GM19238 (cell line): ENCODE results near the gene LAPTM4A.
A peak's percentile ranks its signal among the peaks of the same experiment; 100 is the strongest.

Experiments
- DNase-seq: peaks from one replicate; pipeline ENCODE4 v3.0.0; 2011; ENCODE audit warnings: low spot score; ENCODE audit not compliant: insufficient read length

Gene LAPTM4A

DNA sequence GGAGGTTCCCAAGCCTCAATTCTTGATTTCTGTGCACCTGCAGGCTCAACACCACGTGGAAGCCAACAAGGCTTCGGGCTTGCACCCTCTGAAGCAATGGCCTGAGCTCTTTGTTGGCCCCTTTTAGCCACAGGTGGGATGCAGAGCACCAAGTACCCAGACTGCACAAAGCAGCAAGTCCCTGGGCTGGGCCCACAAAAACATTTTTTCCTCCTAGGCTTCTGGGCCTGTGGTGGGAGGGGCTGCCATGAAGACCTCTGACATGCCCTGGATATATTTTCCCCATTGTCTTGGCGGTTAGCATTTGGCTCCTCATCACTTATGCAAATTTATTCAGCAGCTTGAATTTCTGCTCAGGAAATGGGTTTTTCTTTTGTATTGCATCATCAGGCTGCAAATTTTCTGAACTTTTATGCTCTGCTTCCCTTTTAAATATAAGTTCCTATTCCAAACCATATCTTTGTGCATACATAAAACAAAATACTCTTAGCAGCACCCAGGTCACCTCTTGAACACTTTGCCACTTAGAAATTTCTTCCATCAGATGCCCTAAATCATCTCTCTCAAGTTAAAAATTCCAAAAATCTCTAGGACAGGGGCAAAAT, 29.9 kb downstream of the LAPTM4A start:
- no peak for DNase-seq

DNA sequence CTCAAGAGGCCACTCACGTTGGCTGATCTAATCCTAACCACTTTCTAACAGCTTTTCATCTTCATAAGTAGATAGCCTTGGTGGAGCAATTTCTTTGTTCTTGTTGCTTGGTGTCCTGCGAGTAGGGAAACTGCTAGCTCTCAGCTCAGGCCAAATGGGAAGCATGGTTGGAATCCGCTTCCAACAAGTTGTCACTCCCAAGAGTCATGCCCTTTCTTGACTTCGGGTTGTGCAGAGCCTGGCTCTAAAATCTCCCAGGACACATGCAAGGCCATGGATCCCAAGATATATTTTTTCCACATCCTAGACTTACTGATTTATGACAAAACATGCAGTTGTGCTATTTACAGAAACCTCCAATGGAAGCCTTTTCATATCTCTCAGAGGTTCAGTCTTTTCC, 31.7 kb downstream of the LAPTM4A start:
- no peak for DNase-seq

DNA sequence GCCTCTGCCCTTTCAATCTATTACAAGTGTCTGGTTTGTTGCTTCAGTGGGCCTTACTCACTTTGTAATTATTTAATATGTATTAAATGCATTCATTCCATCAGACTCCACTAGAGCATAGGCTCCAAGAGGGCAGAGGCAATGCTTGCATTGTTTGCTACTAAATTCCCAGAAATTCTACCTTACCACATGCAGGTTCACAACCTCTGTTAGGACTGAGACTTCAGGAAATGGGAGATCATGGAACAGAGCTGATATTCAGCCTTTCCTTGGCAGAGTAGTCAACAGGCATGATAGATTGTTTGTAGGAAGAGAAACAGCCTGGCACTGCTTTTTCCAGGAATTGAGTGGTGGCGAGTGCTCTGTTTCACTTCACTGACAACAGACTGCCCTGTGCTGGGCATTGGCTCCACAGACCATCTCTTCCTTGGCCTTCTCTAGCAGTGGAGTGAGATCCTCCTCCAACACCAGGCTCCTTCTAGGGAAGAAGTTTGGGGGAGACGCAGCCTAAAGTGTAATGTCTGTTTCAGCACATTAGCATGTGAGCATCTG, 32.8 kb downstream of the LAPTM4A start:
- DNase-seq = no peak

DNA sequence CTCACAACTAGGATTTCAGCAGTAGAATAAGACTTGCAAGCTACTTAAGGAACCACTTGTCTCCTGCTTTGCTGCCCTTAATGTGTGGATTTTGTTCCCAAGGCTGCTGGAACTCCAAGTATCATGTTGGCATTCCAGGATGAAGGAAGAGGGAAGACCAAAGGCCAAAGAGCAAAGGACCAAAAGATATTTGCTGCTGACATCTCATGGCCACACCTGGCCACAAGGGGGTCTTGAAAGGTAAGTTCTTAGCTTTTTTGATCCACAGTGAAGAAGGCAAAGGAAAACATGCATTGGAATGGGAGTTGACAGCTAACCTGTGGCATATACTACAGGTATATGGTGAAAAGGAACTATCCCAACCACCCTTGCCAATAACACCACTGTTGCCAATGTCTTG, 35.1 kb downstream of the LAPTM4A start:
- no peak for DNase-seq

DNA sequence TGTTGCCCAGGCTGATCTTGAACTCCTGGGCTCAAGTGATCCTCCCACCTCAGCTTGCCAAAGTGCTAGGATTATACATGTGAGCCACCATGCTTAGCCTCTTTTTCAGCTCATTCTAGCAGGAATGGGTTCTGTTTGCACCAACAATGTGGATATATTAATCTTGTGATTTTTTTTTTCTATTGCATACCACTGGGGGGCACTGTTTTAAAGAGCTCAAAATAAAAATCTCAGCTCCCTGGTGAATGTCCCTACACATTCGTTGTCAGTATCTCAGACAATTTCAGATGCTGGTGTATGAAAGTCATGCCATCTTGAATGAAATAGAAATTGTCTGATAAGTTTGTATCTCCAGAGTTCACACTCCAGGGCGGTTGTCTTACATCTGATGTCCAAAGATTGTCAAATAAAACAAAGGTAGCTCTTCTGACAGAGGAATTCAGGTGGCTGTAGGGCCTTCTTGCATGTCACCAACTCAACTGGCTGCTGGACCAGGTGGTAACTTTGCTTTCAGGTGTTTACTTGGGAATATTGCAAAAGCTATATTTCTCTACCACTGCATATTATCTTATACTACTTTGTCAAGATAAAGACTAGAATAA, 35.8 kb downstream of the LAPTM4A start:
- peak; percentile 20 for DNase-seq

DNA sequence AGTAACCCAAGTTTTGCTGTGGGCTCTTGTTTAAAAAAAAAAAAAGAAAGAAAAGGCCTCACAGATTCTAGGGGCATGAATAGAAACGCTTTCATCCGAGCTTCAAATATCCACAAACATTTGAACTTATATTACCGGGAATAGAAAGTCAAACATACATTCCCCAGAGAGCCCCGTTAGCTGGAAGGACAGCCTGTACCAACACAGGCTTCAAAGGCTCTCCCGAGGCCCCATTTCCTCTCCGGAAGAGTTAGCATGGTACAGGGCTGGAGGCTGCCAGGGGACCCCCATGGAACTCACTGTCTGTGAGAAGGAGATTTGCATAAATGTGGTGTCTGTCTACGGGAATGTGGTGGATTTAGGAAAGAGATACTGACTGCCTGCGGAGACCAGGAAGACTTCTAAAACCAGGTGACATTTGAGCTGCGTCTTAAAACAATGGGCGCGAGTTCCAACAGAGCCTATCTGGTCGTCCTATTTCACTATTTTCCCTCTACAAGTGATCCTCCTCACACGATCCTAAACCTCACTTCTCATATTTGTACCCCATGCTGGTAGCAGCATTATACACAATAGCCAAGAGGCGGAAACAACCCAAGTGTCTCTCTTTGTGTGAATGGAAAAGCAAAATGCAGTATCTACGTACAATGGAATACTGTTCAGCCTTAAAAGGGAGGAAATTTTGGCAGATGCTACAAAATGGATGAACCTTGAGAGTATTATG, 38.1 kb downstream of the LAPTM4A start:
- DNase-seq = no peak

DNA sequence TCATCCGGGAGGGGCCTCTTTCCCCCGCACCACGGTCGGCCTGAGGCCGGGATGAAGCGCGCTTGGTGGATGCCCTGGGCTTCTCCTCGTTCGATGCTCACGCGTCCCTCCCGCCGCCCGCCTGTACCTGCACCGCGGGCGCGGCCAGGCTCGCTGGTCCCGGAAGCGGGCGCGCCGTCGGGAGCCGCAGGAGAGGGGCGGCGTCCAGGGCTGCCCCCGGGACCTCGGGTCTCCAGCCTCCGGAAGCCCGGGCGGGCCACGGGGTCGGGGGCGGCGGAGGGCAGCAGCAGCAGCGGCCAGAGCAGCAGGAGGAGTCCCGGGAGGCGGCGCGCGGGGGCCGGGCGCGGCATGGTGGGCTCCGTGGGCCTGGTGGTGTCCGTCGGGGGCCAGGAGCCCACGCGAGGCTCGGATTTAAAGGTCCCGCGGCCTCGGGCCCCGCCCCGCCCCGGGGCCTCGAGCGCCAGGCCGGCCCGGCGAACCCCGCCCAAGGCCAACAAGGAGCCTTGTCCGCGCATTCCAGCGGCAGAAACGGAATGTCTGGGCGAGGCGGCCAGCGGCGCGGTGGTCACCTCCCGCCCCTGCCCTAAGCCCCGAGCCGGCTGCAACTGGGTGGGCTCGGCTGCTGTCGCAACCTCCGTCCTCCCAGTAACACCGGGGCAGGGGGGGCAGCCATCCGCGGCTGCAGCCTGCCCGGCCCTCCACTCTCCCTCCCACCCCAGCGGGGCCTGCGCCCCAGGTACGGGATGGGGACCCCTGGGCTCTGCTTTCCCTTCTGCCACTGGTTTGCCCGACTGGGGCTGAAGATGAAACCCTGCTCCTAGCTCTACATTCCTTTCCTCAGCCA, 38.9 kb downstream of the LAPTM4A start, which contains the start of gene MATN3:
MATN3 (minus strand) TSS at position 387 of the 844 bp plus-strand sequence; CDS start at position 350, 37 bp downstream.
- DNase-seq = no peak

DNA sequence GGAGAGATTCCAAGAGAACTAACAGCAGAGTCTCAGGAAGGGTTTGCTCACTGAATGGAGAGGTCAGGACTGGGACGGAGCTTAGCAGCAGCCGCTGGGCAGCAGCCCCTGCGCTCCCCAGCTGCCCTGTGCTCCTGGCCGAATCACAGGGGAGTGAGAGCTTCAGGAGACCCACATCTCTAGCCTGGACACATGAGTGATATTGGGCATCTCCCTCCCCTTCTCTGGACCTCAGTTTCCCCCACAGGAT, 39.5 kb downstream of the LAPTM4A start:
- no peak for DNase-seq

DNA sequence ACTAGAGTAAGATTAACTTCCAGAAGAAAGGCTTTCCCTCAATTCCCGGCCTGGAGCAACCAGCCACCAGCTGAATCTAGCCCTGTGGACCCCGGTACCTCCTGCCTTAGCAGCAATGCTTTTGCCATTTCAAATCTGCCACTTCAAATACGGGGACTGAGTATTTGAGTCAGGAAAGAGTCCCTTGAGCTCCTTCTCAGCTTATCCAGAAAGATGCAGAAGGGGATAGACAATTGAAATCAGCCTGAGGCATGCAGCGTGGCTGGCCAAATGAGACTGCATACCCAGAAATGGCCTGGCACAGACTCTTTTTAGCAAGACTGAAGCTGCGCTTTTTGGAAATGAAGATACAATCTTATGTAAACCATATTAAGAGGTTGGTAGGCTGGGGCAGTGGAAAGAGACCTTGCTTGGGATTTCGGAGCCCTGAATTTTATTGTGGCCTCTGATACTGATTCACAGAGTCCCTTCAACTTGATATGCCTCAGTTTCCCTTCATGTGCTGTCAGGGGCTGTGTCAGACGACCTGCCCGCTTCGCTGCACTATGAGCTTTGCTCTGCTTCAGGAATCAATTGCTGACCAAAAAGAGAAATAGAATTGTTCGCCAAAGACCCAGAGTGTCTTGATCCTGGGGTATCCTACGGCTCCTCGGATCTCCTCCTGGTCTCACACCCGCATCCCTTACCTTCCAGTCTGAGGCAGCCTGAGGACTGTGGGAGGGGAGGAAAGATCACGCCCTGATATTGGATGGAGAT, 40.0 kb downstream of the LAPTM4A start:
- no peak for DNase-seq

DNA sequence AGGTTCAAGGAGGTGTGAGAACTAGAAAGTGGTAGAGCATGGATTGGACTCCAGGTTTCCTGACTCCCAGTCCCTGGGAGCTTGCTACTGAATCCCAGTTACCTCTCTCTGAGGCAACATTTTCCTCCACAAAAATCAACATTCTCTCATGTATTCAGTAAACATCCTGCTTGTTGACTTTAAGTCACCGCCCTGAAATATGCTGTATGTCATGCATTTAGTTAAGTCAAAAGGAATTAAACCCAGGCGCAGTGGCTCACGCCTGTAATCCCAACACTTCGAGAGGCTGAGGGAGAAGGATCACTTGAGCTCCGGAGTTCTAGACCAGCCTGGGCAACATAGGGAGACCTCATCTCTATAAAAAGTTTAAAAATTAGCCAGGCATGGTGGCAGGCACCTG, 42.7 kb downstream of the LAPTM4A start:
- DNase-seq = no peak

DNA sequence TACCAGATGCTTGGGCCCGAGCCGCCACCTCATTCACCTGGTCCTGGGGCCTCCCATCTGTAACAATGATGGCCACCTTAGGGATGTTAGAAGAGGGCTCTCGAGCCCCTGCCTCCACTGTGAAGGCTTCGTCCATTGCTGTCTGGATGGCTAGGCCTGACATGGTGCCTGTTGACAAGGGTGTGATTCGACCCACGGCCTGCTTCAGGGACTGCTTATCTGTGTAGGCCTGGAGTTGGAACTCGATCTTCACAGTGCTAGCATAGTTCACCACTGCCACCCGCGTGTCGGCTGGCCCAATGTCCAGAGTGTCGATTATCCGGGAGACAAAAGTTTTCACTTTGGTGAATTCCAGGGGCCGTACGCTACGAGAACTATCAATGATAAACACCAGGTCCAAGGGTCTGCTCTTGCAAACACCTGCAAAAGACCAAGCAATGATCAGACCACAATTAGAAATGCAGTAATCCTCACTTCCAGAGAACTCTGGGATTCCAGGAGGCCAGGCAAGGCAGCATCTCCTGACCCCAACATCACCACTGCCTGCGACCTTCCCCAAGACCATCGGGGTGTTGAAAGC, 45.4 kb downstream of the LAPTM4A start:
- no peak for DNase-seq

DNA sequence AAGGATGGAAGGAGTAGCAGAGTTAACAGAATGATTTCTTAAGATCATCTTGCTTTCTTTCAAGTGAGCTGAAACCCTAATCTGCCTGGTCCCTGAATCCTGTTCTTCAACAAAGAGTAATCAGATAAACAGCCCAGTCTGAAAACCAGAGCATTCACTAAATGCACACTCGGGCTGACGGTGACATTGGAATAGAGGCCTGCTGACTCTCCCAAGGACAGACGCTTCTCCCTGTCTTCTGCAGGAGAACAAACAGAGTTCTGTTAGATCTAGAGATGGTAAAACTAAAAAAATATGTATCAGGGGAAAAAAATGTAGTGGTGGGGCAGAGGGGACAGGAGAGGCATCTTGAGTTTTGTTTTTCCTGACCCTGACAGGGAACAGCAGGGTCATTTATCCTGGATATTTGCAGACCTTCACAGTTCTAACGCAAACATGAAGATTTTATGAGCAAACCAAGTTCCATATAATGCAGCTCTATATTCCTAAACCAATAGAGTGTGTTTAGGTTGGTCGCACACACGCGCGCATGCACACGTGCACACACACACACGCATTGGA, 46.3 kb downstream of the LAPTM4A start:
- no peak for DNase-seq

DNA sequence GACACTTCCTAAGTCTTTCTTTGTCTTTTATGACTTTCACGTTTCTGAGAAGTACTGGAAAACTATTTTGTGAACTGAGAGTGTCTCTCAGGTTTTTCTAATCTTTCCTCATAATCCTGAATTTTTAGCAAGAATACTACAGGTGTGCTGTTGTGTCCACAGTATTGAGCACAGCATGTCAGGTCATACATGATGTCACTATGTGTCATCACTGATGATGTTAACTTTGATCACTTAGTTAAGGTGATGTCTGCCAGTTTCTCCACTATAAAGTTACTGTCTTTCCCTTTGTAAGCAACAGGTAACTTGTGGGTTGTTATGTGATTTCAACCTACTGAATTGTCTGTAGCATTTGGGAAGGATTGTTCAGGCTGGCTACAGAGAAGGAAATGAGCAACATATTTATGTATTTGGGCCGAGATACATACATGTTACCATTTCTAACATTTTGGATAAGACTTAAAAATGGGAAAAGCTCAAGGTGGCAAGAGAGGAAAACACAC, 50.0 kb downstream of the LAPTM4A start:
- DNase-seq = no peak

DNA sequence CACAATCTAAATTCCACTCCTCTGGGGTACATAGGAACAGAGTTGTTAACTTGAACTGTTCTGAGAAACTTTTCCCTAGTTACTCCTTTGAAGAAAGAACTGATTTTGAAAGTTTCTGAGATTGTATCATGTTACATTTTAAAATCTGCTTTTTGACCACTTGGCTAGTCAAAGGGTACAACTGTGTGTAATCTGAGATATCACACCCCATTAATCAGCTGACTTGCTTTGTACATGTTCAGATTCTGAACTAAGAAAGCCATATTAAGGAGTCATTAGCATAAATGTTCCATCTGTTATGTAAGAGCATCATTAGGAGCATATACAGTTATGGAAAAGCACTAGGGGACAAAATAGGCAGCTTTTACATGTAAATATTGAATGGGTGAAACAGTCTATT, 57.7 kb downstream of the LAPTM4A start:
- no peak for DNase-seq

DNA sequence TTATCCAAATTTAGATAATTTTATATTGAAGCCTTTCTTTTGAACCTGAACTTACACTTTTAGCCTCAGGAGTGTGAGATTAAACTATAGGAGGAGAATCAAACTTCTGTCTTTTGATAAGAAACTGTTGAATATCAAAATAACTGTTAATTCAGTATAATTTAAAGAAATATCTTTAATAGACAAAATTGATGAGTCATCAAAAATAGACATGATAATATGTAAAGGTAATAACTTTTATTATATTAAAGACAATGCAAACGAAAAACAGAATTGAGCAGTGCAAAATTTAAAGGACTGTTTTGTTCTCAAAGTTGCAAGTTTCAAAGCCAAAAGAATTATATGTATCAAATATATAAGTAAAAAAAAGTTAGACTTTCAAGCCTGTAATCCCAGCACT, 59.5 kb downstream of the LAPTM4A start:
- no peak for DNase-seq

DNA sequence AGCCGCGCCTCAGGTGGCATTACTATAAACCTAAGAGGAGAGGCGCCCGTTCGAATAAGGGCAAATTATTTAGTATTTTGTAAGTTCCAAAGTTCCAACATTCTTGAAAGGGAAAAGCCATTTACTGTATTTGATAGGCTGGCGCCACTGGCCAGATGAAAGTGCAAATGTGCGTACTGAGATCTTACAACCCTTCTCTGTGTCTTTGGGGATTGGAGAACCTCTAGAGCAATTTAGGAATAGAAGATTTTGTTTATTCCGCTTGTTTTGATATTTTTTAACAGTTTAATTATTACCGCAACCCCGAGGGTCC, 61.1 kb downstream of the LAPTM4A start:
- DNase-seq = no peak

DNA sequence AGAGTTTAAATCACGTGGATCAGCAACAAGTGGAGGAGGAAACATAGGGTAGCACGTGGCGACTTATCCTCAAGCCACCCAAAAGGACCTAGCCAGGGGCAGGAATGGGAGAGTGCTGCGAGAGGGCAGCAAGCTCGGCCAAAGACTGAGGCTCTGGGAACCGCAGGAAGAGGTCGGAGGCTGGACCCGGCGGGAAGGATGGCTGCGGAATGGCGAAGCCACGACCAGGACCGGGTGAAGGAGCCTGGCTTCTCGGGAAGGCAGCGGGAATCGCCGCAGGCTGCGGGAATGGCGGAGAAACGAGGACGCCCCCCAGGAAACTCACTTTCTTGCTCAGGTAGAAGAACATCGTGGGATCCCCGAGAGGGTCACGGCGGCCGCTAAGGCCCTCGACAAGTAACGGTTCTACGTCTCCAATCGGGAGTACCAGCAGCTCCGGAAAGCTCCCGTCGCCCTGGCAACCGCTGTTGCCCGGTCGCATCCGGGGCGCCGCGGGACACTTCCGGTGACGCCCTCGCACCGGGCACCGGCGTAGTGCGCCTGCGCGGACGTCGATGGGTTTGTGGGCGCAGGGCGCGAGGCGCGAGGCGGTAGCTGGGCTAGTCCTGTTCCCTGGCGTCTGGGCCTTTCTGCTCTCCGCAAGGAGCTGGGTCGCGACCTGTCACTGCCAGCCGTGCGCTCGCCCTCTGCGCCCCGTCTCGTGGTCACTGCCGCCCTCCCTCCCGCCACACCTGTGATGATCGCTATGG, 61.6 kb downstream of the LAPTM4A start, which contains the start of gene WDR35:
WDR35 (minus strand) TSS at position 439 of the 749 bp plus-strand sequence; CDS start at position 349, 90 bp downstream.
- peak; percentile 93 for DNase-seq

DNA sequence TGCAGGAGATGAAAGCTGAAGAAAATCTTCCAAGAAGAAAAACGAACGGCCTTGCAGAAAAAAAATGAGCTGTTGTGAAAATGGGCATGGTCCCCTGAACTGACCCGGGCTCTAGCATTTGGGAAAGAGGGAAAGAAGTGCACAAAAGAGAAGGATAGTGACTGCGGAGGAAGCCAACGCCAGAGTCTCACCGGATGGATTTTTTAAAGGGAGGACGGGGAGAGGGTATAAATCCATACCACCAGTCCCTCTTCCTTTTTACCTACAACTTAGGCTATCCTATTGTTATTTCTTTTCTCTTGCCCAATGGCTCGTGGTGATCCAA, 62.1 kb downstream of the LAPTM4A start:
- no peak for DNase-seq

DNA sequence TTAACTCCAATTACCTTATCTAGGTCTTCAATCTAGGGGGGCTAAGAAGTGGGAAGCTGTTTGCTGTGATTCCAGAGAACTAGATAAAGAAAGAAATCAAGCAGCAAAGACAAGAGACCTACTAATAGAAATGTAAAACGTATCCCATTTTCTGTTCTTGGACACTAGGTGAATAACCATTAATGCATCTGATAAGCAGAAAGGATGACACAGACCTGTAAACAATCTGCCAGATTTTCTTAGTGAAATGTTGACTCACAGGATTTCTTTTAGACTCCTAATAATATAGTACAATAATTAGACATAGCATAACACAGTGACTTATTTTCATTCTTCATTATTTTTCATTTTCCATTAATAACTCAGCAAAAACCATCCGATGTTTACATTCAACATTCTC, 62.8 kb downstream of the LAPTM4A start:
- DNase-seq = no peak

DNA sequence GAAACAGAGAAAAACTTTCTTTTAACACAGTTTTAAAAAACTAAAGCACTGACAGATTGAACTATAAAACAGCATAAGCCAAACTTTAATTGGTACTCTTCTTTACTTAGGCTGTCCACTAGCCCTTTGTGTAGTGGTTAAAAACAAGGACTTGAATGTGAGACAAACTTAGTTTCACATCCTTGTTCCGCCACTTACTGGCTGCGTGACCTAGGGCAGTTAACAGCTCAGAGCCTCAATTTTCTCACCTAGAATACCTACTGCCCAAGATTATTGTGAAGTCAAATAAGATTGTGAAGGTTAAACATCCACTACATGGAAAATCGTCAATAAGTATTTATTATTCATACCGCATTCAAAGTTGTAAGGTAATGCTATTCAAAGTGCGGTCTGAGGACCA, 63.5 kb downstream of the LAPTM4A start:
- no peak for DNase-seq
